Lower leg skin (tissue), 3 donors: Measurements from ENCODE around the gene SORBS2.

Experiments used
- POLR2A ChIP-seq, 2 donors: fragments of 450-650 bp; IDR thresholded peaks; one replicate each; pipeline ENCODE4 v1.6.1; 2016 to 2017; ENCODE audit warnings: antibody characterized with exemption in 2 of 2, mild to moderate bottlenecking in 1 of 2, moderate library complexity in 1 of 2
- TF ChIP-seq, protein P1 (sequence below), 3 donors: fragments of 450-650 bp; IDR thresholded peaks; one replicate each; pipeline ENCODE4 v1.5.1; 2016; ENCODE audit warnings: antibody characterized with exemption in 3 of 3, mild to moderate bottlenecking in 3 of 3, moderate library complexity in 2 of 3

DNA sequence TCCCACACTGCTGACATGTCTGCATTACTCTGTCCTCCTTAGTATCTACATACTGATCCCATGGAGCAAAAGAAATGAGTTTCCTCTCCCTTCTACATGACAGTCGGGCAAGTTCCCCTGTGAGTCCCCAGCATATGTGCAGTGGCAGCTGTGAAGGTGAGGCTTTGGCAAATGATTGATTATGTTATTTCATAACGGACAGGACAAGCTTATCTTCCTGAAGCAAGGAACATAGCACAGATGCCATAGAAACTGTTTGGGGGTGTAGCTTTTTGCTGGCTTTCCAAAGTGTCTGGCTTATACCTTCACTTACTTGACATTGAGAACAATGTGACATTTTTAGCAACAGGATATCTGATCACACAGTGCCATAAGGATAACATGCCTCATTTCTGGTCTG lies 139.8 kb downstream of the SORBS2 start:
- TF ChIP-seq, protein P1, sequence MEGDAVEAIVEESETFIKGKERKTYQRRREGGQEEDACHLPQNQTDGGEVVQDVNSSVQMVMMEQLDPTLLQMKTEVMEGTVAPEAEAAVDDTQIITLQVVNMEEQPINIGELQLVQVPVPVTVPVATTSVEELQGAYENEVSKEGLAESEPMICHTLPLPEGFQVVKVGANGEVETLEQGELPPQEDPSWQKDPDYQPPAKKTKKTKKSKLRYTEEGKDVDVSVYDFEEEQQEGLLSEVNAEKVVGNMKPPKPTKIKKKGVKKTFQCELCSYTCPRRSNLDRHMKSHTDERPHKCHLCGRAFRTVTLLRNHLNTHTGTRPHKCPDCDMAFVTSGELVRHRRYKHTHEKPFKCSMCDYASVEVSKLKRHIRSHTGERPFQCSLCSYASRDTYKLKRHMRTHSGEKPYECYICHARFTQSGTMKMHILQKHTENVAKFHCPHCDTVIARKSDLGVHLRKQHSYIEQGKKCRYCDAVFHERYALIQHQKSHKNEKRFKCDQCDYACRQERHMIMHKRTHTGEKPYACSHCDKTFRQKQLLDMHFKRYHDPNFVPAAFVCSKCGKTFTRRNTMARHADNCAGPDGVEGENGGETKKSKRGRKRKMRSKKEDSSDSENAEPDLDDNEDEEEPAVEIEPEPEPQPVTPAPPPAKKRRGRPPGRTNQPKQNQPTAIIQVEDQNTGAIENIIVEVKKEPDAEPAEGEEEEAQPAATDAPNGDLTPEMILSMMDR (IDR thresholded peaks at IDR 0.05), result no peak
- TF ChIP-seq POLR2A (IDR thresholded peaks at IDR 0.05), result no peak
